Measurements from ENCODE around the gene DLEU7. TPM values are rescaled to one million over a fixed set of nuclear protein-coding genes. Genes with fewer than 3 reads are reported as not detected.

The DLEU7 gene
- 1 to 10 TPM in 1 of 5 experiments, under 1 TPM in 1, not detected in 3; 0.13 to 1.2 TPM for total RNA-seq
- not detected for polyA plus RNA-seq
- not detected for total RNA-seq

GRCh38 chr13:50843257-50844083 lies at the start of gene DLEU7:
Gene DLEU7 (minus strand): TSS chr13:50843692. CDS start chr13:50843646, 46 bp downstream.
- DNase-seq (no peak), ATAC-seq (no peak)
- Mint-ChIP-seq H3K4me3 (peak within 1 kb of the TSS in 8 of 10 donors; percentile 4 to 77 (median 46)), H3K27me3 (peaks cover 15 to 29% (median 18%) of the 10 kb centered on the region in 5 donors), H3K4me1 (peaks cover 5 to 21% (median 15%) of the 10 kb centered on the region in 7 donors), H3K27ac (no peak within 1 kb of the TSS), H3K36me3 (peaks cover 0 to 6% (median 0%) of the 10 kb centered on the region in 5 donors), H3K9me3 (peaks cover 0 to 2% (median 0%) of the 10 kb centered on the region in 11 donors)
- H3K27me3 ChIP-seq (ENCODE audit: control insufficient read depth in 2 of 2, insufficient read depth in 2 of 2, low read length in 2 of 2) = no peaks in the 10 kb centered on the region
- H3K4me3 ChIP-seq (ENCODE audit: low read length) = no peak within 1 kb of the TSS
- ChIA-PET CTCF (no interaction called here), POLR2A (no interaction called here)
- H3K36me3 ChIP-seq (ENCODE audit: control insufficient read depth in 2 of 3, insufficient read depth in 3 of 3, low read length in 3 of 3) = no peaks in the 10 kb centered on the region
- peaks cover 0 to 5% of the 10 kb centered on the region in 2 donors for H3K4me1 ChIP-seq (ENCODE audit: control insufficient read depth in 2 of 2, insufficient read depth in 2 of 2, low read length in 2 of 2)
- no peaks in the 10 kb centered on the region for H3K9me3 ChIP-seq (ENCODE audit: control insufficient read depth in 2 of 3, low read length in 3 of 3)
- H3K27ac ChIP-seq (ENCODE audit: low read depth, low read length) = no peak within 1 kb of the TSS
- intact Hi-C loops (cut with micrococcal nuclease) = no loop called here

DNA sequence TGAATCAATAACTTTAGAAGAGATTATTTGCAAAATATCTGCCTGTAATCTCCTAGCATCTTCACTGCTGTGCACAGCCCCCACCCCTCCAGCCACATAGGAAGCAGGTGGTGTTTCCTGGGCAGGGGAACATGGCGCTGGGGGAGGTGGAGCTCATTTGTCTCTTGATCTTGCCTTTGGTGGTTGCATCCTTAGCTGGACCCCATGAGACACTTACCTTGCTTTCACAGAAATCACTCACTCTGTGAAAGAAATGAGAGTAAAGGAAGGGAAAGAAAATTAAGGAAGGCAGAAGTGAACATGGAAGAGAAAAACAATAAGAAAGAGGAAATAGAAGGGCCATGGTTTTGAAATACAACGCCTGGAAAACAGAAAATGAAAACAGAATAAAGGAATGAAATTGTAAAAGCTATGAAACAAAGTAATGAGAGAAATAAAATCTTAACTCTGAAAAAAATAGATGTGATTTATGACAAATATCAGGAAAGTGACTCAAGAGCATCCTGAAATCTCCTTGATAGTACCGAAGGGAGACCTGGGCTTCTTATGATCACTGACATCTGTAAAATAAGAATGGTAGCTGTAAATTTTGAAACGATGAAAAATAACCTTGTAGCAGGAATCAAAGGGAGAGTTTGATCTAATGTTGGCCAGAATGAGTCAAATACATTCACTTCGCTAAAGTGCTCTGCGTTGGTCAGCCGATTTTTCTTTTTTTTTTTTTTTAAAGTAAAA lies 48.9 kb upstream of the DLEU7 start:
- Mint-ChIP-seq H3K9me3 (peaks cover 0 to 10% (median 0%) of the 10 kb centered on the region in 11 donors), H3K27me3 (no peaks in the 10 kb centered on the region), H3K4me3 (peak overlapping the region; percentile 66 to 89 (median 82)), H3K27ac (peak overlapping the region; percentile 81 to 98 (median 96)), H3K4me1 (peaks cover 26 to 49% (median 47%) of the 10 kb centered on the region in 7 donors), H3K36me3 (peaks cover 3 to 38% (median 4%) of the 10 kb centered on the region in 5 donors)
- ChIA-PET POLR2A (interaction anchor here (0.7 to 7.8 kb wide), 11 partner anchors 9 to 956 kb away, joined by 3 to 122 read pairs (median 3); partner anchors contain the start of genes RNASEH2B, SPRYD7 and TRIM13), CTCF (interaction anchor here (1.0 to 4.7 kb wide), 8 partner anchors 10 to 914 kb away, joined by 3 to 28 read pairs (median 4); partner anchors contain the start of gene RNASEH2B)
- peak overlapping the region; percentile 46 for H3K27ac ChIP-seq (ENCODE audit: low read depth, low read length)
- no peaks in the 10 kb centered on the region for H3K27me3 ChIP-seq (ENCODE audit: control insufficient read depth in 2 of 2, insufficient read depth in 2 of 2, low read length in 2 of 2)
- peak overlapping the region; percentile 9 for H3K4me3 ChIP-seq (ENCODE audit: low read length)
- peak in 7 of 9 donors; percentile 24 to 39 (median 29) for DNase-seq
- H3K4me1 ChIP-seq (ENCODE audit: control insufficient read depth in 2 of 2, insufficient read depth in 2 of 2, low read length in 2 of 2) = peaks cover 16 to 27% of the 10 kb centered on the region in 2 donors
- peak; percentile 62 for ATAC-seq
- intact Hi-C loops (cut with micrococcal nuclease) = loop anchor here (2.0 to 10.0 kb wide), 11 partner anchors 90 to 1448 kb away; partner anchors contain the start of genes KPNA3 (in 2 of the 2), CAB39L (in 1 of the 2), DHRS12 (in 1 of the 2) and INTS6 (in 1 of the 2)
- H3K9me3 ChIP-seq (ENCODE audit: control insufficient read depth in 2 of 3, low read length in 3 of 3) = no peaks in the 10 kb centered on the region
- H3K36me3 ChIP-seq (ENCODE audit: control insufficient read depth in 2 of 3, insufficient read depth in 3 of 3, low read length in 3 of 3) = no peaks in the 10 kb centered on the region

GRCh38 chr13:50891206-50891605 lies 47.7 kb upstream of the DLEU7 start:
- Mint-ChIP-seq H3K4me1 (peaks cover 26 to 49% (median 47%) of the 10 kb centered on the region in 7 donors), H3K4me3 (peak overlapping the region in 8 of 10 donors; percentile 34 to 88 (median 61)), H3K27ac (peak overlapping the region in 8 of 9 donors; percentile 20 to 98 (median 62)), H3K27me3 (peaks cover 0 to 6% (median 0%) of the 10 kb centered on the region in 5 donors), H3K36me3 (peaks cover 3 to 38% (median 4%) of the 10 kb centered on the region in 5 donors), H3K9me3 (peaks cover 0 to 13% (median 0%) of the 10 kb centered on the region in 11 donors)
- Histone ChIP-seq H3K4me3 (ENCODE audit: low read length) (no peak overlapping the region), H3K27me3 (ENCODE audit: control insufficient read depth in 2 of 2, insufficient read depth in 2 of 2, low read length in 2 of 2) (no peaks in the 10 kb centered on the region), H3K9me3 (ENCODE audit: control insufficient read depth in 2 of 3, low read length in 3 of 3) (no peaks in the 10 kb centered on the region), H3K4me1 (ENCODE audit: control insufficient read depth in 2 of 2, insufficient read depth in 2 of 2, low read length in 2 of 2) (peaks cover 16 to 27% of the 10 kb centered on the region in 2 donors), H3K36me3 (ENCODE audit: control insufficient read depth in 2 of 3, insufficient read depth in 3 of 3, low read length in 3 of 3) (no peaks in the 10 kb centered on the region), H3K27ac (ENCODE audit: low read depth, low read length) (no peak overlapping the region)
- DNase-seq (no peak), ATAC-seq (no peak)
- ChIA-PET CTCF (interaction anchor here (0.6 to 1.6 kb wide), 6 partner anchors 10 to 913 kb away, joined by 3 to 10 read pairs (median 4); no protein-coding TSS in a partner anchor), POLR2A (interaction anchor here (1.2 to 7.8 kb wide), 3 partner anchors 19 to 895 kb away, joined by 3 to 122 read pairs (median 26); partner anchors contain the start of genes RNASEH2B and TRIM13)
- intact Hi-C loops (cut with micrococcal nuclease) = loop anchor here (5.0 to 10.0 kb wide), 10 partner anchors 89 to 1446 kb away; partner anchors contain the start of genes KPNA3 (in 2 of the 2), CAB39L (in 1 of the 2), DHRS12 (in 1 of the 2) and INTS6 (in 1 of the 2)

DNA sequence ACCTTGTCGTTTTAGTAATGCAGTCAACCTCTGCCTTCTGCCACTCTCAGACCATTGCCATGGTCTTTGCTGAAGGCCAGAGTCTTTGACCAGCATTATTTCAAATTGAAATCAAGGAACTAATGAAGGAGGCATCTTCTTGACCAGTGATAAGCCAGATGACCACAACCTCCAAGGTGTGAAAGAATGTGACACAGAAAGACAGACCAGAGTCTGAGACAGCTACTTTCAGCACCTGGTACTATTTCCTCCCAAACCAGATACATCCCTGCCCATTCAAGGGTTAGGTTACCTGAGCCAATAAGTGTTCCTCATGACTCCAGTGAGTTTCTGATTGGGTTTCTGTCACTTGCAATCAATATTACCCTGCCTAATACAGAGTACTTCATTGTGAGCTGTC lies 45.8 kb upstream of the DLEU7 start:
- intact Hi-C loops (cut with micrococcal nuclease) = no loop called here
- ChIA-PET CTCF (no interaction called here), POLR2A (interaction anchor here (1.0 to 1.3 kb wide), 3 partner anchors 9 to 765 kb away, joined by 3 read pairs; no protein-coding TSS in a partner anchor)
- Mint-ChIP-seq H3K27me3 (peaks cover 0 to 7% (median 0%) of the 10 kb centered on the region in 5 donors), H3K27ac (peak overlapping the region in 1 of 9 donors; percentile 0), H3K4me3 (no peak overlapping the region), H3K9me3 (peaks cover 0 to 12% (median 0%) of the 10 kb centered on the region in 11 donors), H3K4me1 (peaks cover 23 to 42% (median 41%) of the 10 kb centered on the region in 7 donors), H3K36me3 (peaks cover 0 to 35% (median 3%) of the 10 kb centered on the region in 5 donors)
- Histone ChIP-seq H3K27me3 (ENCODE audit: control insufficient read depth in 2 of 2, insufficient read depth in 2 of 2, low read length in 2 of 2) (no peaks in the 10 kb centered on the region), H3K9me3 (ENCODE audit: control insufficient read depth in 2 of 3, low read length in 3 of 3) (no peaks in the 10 kb centered on the region), H3K4me3 (ENCODE audit: low read length) (no peak overlapping the region), H3K27ac (ENCODE audit: low read depth, low read length) (no peak overlapping the region), H3K36me3 (ENCODE audit: control insufficient read depth in 2 of 3, insufficient read depth in 3 of 3, low read length in 3 of 3) (no peaks in the 10 kb centered on the region), H3K4me1 (ENCODE audit: control insufficient read depth in 2 of 2, insufficient read depth in 2 of 2, low read length in 2 of 2) (peaks cover 12 to 26% of the 10 kb centered on the region in 2 donors)
- ATAC-seq (no peak), DNase-seq (no peak)

GRCh38 chr13:50888362-50888761 lies 44.9 kb upstream of the DLEU7 start:
- ATAC-seq (no peak), DNase-seq (no peak)
- H3K27ac ChIP-seq (ENCODE audit: low read depth, low read length) = no peak overlapping the region
- Mint-ChIP-seq H3K36me3 (peaks cover 0 to 28% (median 0%) of the 10 kb centered on the region in 5 donors), H3K4me1 (peaks cover 16 to 33% (median 32%) of the 10 kb centered on the region in 7 donors), H3K27ac (no peak overlapping the region), H3K9me3 (peaks cover 0 to 8% (median 0%) of the 10 kb centered on the region in 11 donors), H3K27me3 (peaks cover 0 to 7% (median 0%) of the 10 kb centered on the region in 5 donors), H3K4me3 (no peak overlapping the region)
- peaks cover 4 to 17% of the 10 kb centered on the region in 2 donors for H3K4me1 ChIP-seq (ENCODE audit: control insufficient read depth in 2 of 2, insufficient read depth in 2 of 2, low read length in 2 of 2)
- POLR2A ChIA-PET = interaction anchor here (1.3 kb wide), 1 partner anchor 8 kb away, joined by 3 read pairs; no protein-coding TSS in a partner anchor
- no peaks in the 10 kb centered on the region for H3K27me3 ChIP-seq (ENCODE audit: control insufficient read depth in 2 of 2, insufficient read depth in 2 of 2, low read length in 2 of 2)
- H3K4me3 ChIP-seq (ENCODE audit: low read length) = no peak overlapping the region
- H3K36me3 ChIP-seq (ENCODE audit: control insufficient read depth in 2 of 3, insufficient read depth in 3 of 3, low read length in 3 of 3) = no peaks in the 10 kb centered on the region
- CTCF ChIA-PET = no interaction called here
- H3K9me3 ChIP-seq (ENCODE audit: control insufficient read depth in 2 of 3, low read length in 3 of 3) = no peaks in the 10 kb centered on the region
- intact Hi-C loops (cut with micrococcal nuclease) = no loop called here

- Mint-ChIP-seq H3K27me3 (peaks cover 0 to 7% (median 3%) of the 10 kb centered on the region in 5 donors), H3K36me3 (peaks cover 0 to 30% (median 0%) of the 10 kb centered on the region in 5 donors), H3K4me1 (peaks cover 7 to 21% (median 19%) of the 10 kb centered on the region in 7 donors), H3K9me3 (peaks cover 0 to 13% (median 0%) of the 10 kb centered on the region in 11 donors), H3K27ac (no peak overlapping the region), H3K4me3 (no peak overlapping the region)
- POLR2A ChIA-PET = no interaction called here
- H3K27ac ChIP-seq (ENCODE audit: low read depth, low read length) = no peak overlapping the region
- intact Hi-C loops (cut with micrococcal nuclease) = no loop called here
- H3K9me3 ChIP-seq (ENCODE audit: control insufficient read depth in 2 of 3, low read length in 3 of 3) = no peaks in the 10 kb centered on the region
- ATAC-seq (no peak), DNase-seq (no peak)
- H3K4me1 ChIP-seq (ENCODE audit: control insufficient read depth in 2 of 2, insufficient read depth in 2 of 2, low read length in 2 of 2) = peaks cover 4 to 14% of the 10 kb centered on the region in 2 donors
- H3K27me3 ChIP-seq (ENCODE audit: control insufficient read depth in 2 of 2, insufficient read depth in 2 of 2, low read length in 2 of 2) = no peaks in the 10 kb centered on the region
- CTCF ChIA-PET = no interaction called here
- H3K36me3 ChIP-seq (ENCODE audit: control insufficient read depth in 2 of 3, insufficient read depth in 3 of 3, low read length in 3 of 3) = no peaks in the 10 kb centered on the region
- no peak overlapping the region for H3K4me3 ChIP-seq (ENCODE audit: low read length)
These were observed 43.7 kb upstream of the DLEU7 start for GRCh38 chr13:50887151-50887550.
